Frontal cortex (tissue), 4 donors: ENCODE measurements around the gene KRTAP10-7. TPM values are rescaled to one million over a fixed set of nuclear protein-coding genes. Genes with fewer than 3 reads are reported as not detected.
"Not testable (repeated sequence)": the region's sequence is repeated elsewhere in the genome, so short reads cannot be mapped to it uniquely, and the experiment has no call there.

ENCODE experiments used
- DNase-seq, 2 donors: peaks; one replicate each; pipeline ENCODE4 v3.0.0; 2012; ENCODE audit warnings: low spot score in 2 of 2
- FAIRE-seq: peaks from 2 replicates; lab custom pipeline; 2012; peaks lifted over from hg19 to GRCh38; lab: Jason Lieb, UNC
- total RNA-seq: library from RNA; depleted of rRNA; stranded (reverse); fragments of >200 nt; gene quantifications from one replicate; pipeline ENCODE4 v1.2.3, GENCODE V29; 2014
- donor health status: control.
- donor health status: control.
- donor health status: control.

Gene KRTAP10-7
- total RNA-seq, 1 donor from 2014 or later = not detected

- DNase-seq (no peak), FAIRE-seq (no peak)
These were observed 14.5 kb upstream of the KRTAP10-7 start for GRCh38 chr21:44585892-44586291.

- FAIRE-seq = no peak
- no peak for DNase-seq
These were observed 11.3 kb upstream of the KRTAP10-7 start for GRCh38 chr21:44589094-44589493.

- FAIRE-seq (no peak), DNase-seq (no peak)
These were observed 10.7 kb upstream of the KRTAP10-7 start for GRCh38 chr21:44589586-44590305.

- no peak for FAIRE-seq
- DNase-seq = no peak
These were observed 10.1 kb upstream of the KRTAP10-7 start for GRCh38 chr21:44590311-44590721.

- DNase-seq, FAIRE-seq: not testable (repeated sequence)
These were observed 9.2 kb upstream of the KRTAP10-7 start for GRCh38 chr21:44590897-44591800.

- not testable (repeated sequence) for DNase-seq, FAIRE-seq
These were observed 8.6 kb upstream of the KRTAP10-7 start for GRCh38 chr21:44591801-44592130.

- FAIRE-seq (no peak), DNase-seq (no peak)
These were observed 7.7 kb upstream of the KRTAP10-7 start, which contains the start of gene KRTAP10-6 for GRCh38 chr21:44592446-44593311. TSS of gene KRTAP10-6 (minus strand) at chr21:44592505. CDS start at chr21:44592484, 21 bp downstream.

GRCh38 chr21:44593598-44594405 is 6.6 kb upstream of the KRTAP10-7 start:
- FAIRE-seq = no peak

GRCh38 chr21:44594406-44594916 is 5.9 kb upstream of the KRTAP10-7 start:
- DNase-seq (no peak), FAIRE-seq (no peak)

More at GRCh38 chr21:44593598-44594405, 6.6 kb upstream of the KRTAP10-7 start:
- no peak for DNase-seq

GRCh38 chr21:44595524-44595923 is 4.9 kb upstream of the KRTAP10-7 start:
- FAIRE-seq (no peak), DNase-seq (no peak)

- DNase-seq (no peak), FAIRE-seq (no peak)
These were observed 4.2 kb upstream of the KRTAP10-7 start for GRCh38 chr21:44596068-44596725.

GRCh38 chr21:44598061-44598460 is 2.3 kb upstream of the KRTAP10-7 start:
- FAIRE-seq = no peak
- DNase-seq = no peak

- no peak for DNase-seq
- no peak for FAIRE-seq
These were observed 950 bp upstream of the KRTAP10-7 start for GRCh38 chr21:44599264-44600029.

- not testable (repeated sequence) for DNase-seq, FAIRE-seq
These were observed 694 bp downstream of the KRTAP10-7 start for GRCh38 chr21:44601091-44601490.

GRCh38 chr21:44601596-44602462 is 1.4 kb downstream of the KRTAP10-7 start:
- FAIRE-seq = no peak
- no peak for DNase-seq

- FAIRE-seq (no peak), DNase-seq (no peak)
These were observed 2.1 kb downstream of the KRTAP10-7 start for GRCh38 chr21:44602463-44602850.
